Nucleus accumbens (tissue), 56 donors: ENCODE results near the gene ASIP.

Experiments used
- DNase-seq, 56 donors: peaks; one replicate each; lab custom pipeline; 2025; lab: John Stamatoyannopoulos, UW

Gene ASIP

DNA sequence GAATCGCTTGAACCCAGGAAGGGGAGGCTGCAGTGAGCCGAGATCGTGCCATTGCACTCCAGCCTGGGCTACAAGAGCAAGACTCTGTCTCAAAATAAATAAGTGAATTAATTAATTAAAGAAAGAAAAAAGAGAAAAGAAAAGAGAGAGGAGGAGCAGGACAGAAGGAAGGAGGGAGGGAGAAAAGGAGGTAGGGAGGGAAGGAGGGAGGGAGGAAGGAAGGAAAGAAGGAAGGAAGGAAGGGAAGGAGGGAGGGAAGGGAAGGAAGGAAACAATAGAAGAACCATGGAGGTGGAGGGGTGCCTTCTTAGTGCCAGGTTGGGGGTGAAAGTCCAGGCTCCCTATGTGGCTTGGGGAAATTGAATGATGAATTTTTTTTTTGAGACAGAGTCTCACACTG is 68.5 kb downstream of the ASIP start:
- no peak for DNase-seq

DNA sequence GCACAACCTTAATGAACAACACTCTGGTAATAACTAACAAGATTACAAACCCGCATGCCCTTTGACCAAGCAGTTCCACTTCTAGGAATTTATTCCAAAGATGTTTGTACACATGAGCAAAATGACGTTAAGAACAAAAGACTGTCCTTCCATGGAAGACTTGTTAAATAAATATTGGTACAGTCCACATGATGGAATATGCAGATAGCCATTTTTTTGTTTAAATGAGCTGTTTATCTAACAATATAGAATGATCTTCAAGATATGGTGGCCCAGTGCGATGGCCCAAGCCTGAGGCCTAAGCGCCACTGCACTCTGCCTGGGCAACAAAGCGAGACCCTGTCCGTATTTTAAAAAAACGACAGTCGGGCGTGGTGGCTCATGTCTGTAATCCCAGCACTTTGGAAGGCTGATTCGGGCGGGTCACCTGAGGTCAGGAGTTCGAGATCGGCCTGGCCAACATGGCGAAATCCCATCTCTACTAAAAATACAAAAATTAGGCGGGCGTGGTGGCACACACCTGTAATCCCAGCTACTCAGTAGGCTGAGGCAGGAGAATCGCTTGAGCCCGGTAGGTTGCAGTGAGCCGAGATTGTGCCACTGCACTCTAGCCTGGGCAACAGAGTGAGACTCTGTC is 69.4 kb downstream of the ASIP start:
- DNase-seq: no peak

DNA sequence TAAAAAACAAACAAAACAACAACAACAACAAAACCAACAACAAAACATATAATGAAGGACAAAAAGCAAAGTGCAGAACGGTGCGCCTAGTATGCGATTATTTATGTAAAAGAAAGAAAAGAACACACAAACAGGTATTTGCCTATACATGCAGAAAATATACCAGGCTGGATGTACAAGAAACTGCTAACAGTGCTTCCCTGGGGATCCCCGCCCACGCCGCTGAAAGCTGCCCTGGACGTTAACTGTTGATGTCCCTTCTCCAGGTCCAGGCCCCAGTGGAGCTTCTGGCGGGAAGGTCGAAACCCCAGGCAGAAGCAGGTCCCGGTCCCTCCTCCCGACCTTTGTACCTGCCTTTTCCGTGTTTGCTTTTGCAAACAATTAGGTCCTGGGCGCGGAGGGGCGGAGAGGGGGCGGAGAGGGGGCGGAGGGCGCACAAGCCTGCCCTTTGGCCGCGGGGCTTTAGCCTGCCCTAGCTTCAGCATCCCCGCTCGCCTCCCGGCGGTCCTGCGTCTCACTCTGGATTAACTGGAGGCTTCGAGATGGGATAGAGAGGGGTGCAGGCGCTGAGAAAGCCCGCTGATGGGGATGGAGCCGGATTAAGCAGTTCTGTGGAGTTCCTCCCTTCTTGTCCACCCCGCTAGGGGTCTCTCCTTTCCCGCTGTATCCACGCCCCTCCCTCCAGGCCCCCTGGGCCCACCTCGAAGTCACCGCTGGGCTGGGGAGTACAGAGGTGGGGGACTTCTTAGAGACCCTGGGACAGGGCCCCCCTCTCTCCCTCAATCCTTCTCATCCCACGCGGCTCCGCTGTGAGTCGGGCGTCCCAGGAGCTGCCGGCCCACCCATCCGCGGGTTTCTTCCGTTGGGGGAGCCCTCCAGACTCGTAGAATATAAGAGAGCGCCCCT is 70.1 kb downstream of the ASIP start:
- DNase-seq: peak in 12 of 56 donors; percentile 3 to 30 (median 19)

DNA sequence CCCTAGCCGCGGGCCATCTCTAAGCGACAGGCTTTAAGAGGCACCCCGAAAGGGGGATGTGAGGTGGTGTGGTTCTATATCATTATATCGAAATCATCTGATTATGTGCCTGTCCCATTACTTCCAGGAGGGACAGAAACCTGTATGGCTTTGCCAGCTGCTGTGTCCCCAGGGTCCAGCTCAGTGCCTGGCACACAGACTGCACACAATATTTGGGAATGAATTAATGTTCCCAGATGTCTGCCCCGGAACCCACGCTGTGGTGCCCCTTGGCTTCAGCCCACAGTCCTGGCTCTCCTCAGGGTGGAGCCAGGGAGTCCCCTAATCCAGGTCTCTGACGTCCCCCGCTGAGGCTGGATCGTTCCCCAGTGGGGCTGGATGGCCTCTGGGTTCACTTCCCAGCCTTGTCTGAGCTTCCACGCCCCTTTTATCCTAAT is 70.8 kb downstream of the ASIP start:
- peak in 1 of 56 donors; percentile 11 for DNase-seq

DNA sequence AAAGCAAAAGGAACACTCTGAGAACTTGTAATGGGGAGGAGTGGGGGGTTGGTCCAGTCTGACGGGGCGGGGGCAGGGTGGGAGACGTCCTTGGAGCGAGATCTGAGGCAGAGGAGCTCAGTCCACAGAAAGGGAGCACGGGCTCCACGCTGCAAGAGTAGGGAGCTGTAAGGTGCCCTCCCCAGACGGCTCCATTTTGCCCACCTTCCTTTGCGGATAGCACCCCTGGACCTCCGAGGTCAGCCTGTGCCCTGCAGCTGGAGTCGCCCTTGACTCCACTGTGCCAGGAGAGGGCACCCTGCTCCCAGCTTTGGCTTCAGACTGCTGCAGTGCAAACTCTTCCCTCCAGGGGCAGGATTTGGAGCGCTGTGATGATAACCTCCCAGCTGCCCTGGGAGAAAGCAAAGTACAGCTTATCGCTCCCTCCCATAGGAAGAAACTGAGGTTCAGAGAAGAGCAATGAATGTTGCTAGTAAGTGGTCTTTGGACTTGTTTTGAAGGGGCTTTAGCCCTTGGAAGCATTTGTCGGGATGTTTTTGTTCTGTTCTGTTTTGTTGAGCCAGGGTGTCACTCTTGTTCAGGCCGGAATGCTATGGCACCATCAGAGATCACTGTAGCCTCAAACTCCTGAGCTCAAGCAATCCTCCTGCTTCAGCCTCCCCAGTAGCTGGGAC is 71.5 kb downstream of the ASIP start:
- peak in 55 of 56 donors; percentile 18 to 92 (median 80) for DNase-seq

DNA sequence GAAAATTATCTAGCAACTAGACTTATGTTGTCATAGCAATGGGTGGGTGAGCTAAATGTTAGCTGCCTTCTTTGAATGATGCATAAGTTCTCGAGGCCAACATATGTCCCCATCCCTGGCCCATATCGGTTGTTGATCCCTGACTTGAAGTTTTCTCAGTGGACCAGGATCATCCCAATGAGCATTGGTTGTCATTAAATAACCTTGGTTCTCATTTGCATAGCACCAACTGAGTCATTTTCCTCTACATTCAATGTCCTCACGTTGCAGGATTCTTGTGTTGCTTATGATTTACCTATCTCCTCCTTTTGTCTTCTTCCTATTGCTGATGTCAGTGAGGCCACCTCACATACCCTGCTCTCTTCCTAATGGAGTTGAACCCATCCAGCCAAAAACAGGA is 74.0 kb downstream of the ASIP start:
- DNase-seq: no peak

DNA sequence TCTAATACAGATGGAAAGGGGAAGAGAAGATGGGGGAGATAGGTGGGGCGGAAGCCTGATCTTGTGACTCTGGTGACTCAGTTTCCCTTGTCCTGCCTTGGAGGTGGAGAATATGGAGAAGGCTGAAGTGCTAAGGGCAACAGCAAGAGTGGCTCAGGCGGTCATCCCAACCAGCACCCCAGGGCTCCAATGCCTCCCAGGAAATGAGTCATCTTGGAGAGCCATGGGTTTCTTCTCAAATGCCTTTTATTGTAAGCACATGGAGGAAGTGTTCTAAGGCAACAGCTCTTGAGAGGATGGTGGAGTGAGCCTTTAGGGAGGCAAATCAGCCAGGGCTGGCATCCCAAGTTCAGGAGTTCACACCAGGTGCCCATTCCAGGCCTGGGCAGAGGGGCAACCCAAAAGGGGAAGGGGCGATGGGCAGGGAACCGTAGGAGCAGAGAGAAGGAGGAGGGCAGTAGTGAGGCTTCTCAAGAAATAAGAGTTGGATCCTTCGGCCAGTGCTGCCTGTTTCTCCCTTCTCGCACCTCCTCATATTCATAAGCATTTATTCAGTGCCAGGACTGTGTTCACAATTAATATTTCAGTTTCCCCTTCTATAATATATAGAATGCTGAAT is 75.1 kb downstream of the ASIP start:
- no peak for DNase-seq
